ENCODE data around the gene WSCD1. TPM values are rescaled to one million over a fixed set of nuclear protein-coding genes. Genes with fewer than 3 reads are reported as not detected.

The WSCD1 gene
- total and polyA plus RNA-seq, 9 donors, result 0.53 to 4.4 (median 1.7) TPM

GRCh38 chr17:6045621-6046357 is 24.4 kb upstream of the WSCD1 start:
- no peak for DNase-seq
- 75 to 80% (median 75%) methylated on average over 6 of the region's 6 CpGs for WGBS, 3 donors
- no peak for TF ChIP-seq CTCF (IDR thresholded peaks at IDR 0.05)
- TF ChIP-seq EP300 (IDR thresholded peaks at IDR 0.05), result no peak
- TF ChIP-seq POLR2A (IDR thresholded peaks at IDR 0.05), result no peak
- Histone ChIP-seq H3K27me3 (no peaks in the 10 kb centered on the region), H3K36me3 (no peaks in the 10 kb centered on the region), H3K4me1 (ENCODE audit: insufficient read depth) (no peaks in the 10 kb centered on the region), H3K4me3 (no peak overlapping the region), H3K9me3 (no peaks in the 10 kb centered on the region), H3K27ac (no peak overlapping the region)
- intact Hi-C loops (cut with DNase I), result no loop called here

GRCh38 chr17:6046431-6046830 is 23.7 kb upstream of the WSCD1 start:
- no peak for DNase-seq
- no peak for TF ChIP-seq POLR2A (IDR thresholded peaks at IDR 0.05)
- TF ChIP-seq EP300 (IDR thresholded peaks at IDR 0.05), result no peak
- TF ChIP-seq CTCF (IDR thresholded peaks at IDR 0.05), result no peak
- WGBS, 3 donors, result 56 to 76% (median 59%) methylated on average over 4 of the region's 4 CpGs
- Histone ChIP-seq H3K4me1 (ENCODE audit: insufficient read depth) (no peaks in the 10 kb centered on the region), H3K9me3 (no peaks in the 10 kb centered on the region), H3K27me3 (no peaks in the 10 kb centered on the region), H3K4me3 (no peak overlapping the region), H3K36me3 (no peaks in the 10 kb centered on the region), H3K27ac (no peak overlapping the region)
- intact Hi-C loops (cut with DNase I), result no loop called here

GRCh38 chr17:6046931-6047330 is 23.2 kb upstream of the WSCD1 start:
- H3K9me3 ChIP-seq, result no peaks in the 10 kb centered on the region
- H3K4me3 ChIP-seq, result no peak overlapping the region
- no peaks in the 10 kb centered on the region for H3K36me3 ChIP-seq
- H3K27me3 ChIP-seq, result no peaks in the 10 kb centered on the region
- WGBS, 3 donors, result 72 to 76% (median 73%) methylated on average over 1 of the region's 1 CpG
- no peak overlapping the region for H3K27ac ChIP-seq
- no peak for DNase-seq
- TF ChIP-seq EP300 (IDR thresholded peaks at IDR 0.05) (no peak), CTCF (IDR thresholded peaks at IDR 0.05) (no peak), POLR2A (IDR thresholded peaks at IDR 0.05) (no peak)
- no peaks in the 10 kb centered on the region for H3K4me1 ChIP-seq (ENCODE audit: insufficient read depth)
- intact Hi-C loops (cut with DNase I), result no loop called here

- no peaks in the 10 kb centered on the region for H3K27me3 ChIP-seq
- no peak overlapping the region for H3K4me3 ChIP-seq
- no peaks in the 10 kb centered on the region for H3K9me3 ChIP-seq
- H3K36me3 ChIP-seq, result no peaks in the 10 kb centered on the region
- H3K27ac ChIP-seq, result no peak overlapping the region
- H3K4me1 ChIP-seq (ENCODE audit: insufficient read depth), result no peaks in the 10 kb centered on the region
- intact Hi-C loops (cut with DNase I), result no loop called here
- TF ChIP-seq EP300 (IDR thresholded peaks at IDR 0.05), result no peak
- no peak for TF ChIP-seq CTCF (IDR thresholded peaks at IDR 0.05)
- TF ChIP-seq POLR2A (IDR thresholded peaks at IDR 0.05), result no peak
- WGBS, 3 donors, result 60 to 64% (median 62%) methylated on average over 3 of the region's 3 CpGs
- DNase-seq, result no peak
These were observed 22.2 kb upstream of the WSCD1 start for GRCh38 chr17:6047966-6048365.

Data from ovary (tissue), 9 donors.